ENCODE results near the gene RPL7A.

DNA sequence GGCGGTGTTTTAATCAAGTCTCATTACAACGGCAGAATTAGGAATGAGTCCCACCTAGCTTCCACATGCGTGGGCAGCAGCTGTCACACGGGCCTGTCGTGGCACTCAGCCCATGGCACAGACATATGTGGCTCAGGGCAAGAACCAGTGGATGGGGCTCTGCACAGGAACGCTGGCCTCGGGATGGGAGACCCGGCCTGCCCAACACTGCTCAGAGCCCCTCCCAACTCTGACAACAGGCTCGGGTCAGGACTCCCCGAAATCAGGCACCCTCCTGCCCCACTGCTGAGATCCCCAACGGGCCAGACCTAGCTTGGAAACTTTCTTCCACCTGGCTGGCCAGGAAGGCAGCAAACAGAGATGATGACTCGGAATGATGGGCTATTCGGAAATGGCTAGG is 7.1 kb upstream of the RPL7A start:
- TF ChIP-seq, protein P1, sequence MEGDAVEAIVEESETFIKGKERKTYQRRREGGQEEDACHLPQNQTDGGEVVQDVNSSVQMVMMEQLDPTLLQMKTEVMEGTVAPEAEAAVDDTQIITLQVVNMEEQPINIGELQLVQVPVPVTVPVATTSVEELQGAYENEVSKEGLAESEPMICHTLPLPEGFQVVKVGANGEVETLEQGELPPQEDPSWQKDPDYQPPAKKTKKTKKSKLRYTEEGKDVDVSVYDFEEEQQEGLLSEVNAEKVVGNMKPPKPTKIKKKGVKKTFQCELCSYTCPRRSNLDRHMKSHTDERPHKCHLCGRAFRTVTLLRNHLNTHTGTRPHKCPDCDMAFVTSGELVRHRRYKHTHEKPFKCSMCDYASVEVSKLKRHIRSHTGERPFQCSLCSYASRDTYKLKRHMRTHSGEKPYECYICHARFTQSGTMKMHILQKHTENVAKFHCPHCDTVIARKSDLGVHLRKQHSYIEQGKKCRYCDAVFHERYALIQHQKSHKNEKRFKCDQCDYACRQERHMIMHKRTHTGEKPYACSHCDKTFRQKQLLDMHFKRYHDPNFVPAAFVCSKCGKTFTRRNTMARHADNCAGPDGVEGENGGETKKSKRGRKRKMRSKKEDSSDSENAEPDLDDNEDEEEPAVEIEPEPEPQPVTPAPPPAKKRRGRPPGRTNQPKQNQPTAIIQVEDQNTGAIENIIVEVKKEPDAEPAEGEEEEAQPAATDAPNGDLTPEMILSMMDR (conservative IDR thresholded peaks at IDR 0.05; ENCODE audit: low read length): no peak
- TF ChIP-seq EZH2phosphoT487 (IDR thresholded peaks at IDR 0.05; ENCODE audit: borderline replicate concordance, low read depth, low read length): no peak

Data from OCI-LY7 (cell line).